K562 (cell line): ENCODE measurements around the gene SMIM36. TPM values are rescaled to one million over a fixed set of nuclear protein-coding genes. Genes with fewer than 3 reads are reported as not detected.
A peak's percentile ranks its signal among the peaks of the same experiment; 100 is the strongest.

ENCODE experiments used
- C11orf30 ChIP-seq: fragments of 450-650 bp; IDR thresholded peaks from 2 replicates; pipeline ENCODE4 v1.6.1; 2016; ENCODE audit warnings: low read depth, mild to moderate bottlenecking
- CREB1 ChIP-seq, 2 experiments: sonication (generic) in 1 of 2; formaldehyde crosslinking in 1 of 2; IDR thresholded peaks; 2 replicates each; pipeline versions ENCODE4 v1.6.1 to v1.8.0; 2012 to 2022; ENCODE audit warnings: inconsistent platforms in 1 of 2, mild to moderate bottlenecking in 1 of 2, missing genetic modification reagents in 1 of 2, moderate library complexity in 1 of 2
- HDAC2 ChIP-seq: fragments of 450-650 bp; IDR thresholded peaks from 2 replicates; pipeline ENCODE4 v1.6.1; 2016; ENCODE audit warnings: mild to moderate bottlenecking
- MEIS2 ChIP-seq: fragments of 450-650 bp; IDR thresholded peaks from 2 replicates; pipeline ENCODE4 v1.6.1; 2014; ENCODE audit warnings: mild to moderate bottlenecking; ENCODE audit not compliant: partially characterized antibody
- POLR2AphosphoS2 ChIP-seq: IDR thresholded peaks from 2 replicates; pipeline ENCODE4 v1.6.1; 2012; ENCODE audit warnings: low read length, improper control_type of control experiment
- PTBP1 ChIP-seq: fragments of 200-400 bp; formaldehyde crosslinking; IDR thresholded peaks from 2 replicates; pipeline ENCODE4 v1.6.1; 2017; ENCODE audit warnings: low read depth, low read length
- SP1 ChIP-seq: sonication (generic); formaldehyde crosslinking; IDR thresholded peaks from 2 replicates; pipeline ENCODE4 v1.8.1; 2022; ENCODE audit warnings: mild to moderate bottlenecking, missing genetic modification reagents
- SRSF3 ChIP-seq: fragments of 200-400 bp; formaldehyde crosslinking; IDR thresholded peaks from 2 replicates; pipeline ENCODE4 v1.6.1; 2016; ENCODE audit warnings: mild to moderate bottlenecking, low read length, moderate library complexity; ENCODE audit not compliant: insufficient read depth
- TBP ChIP-seq: optimal IDR thresholded peaks from 2 replicates; pipeline ENCODE3; 2011; ENCODE audit warnings: low read depth, low read length, improper control_type of control experiment
- YY1 ChIP-seq, 3 experiments: IDR thresholded peaks; 2 replicates each; pipeline ENCODE4 v1.6.1; 2011; ENCODE audit warnings: low read length in 2 of 3, mild to moderate bottlenecking in 2 of 3, moderate library complexity in 2 of 3, borderline replicate concordance in 1 of 3, control low read depth in 1 of 3, low read depth in 1 of 3; ENCODE audit not compliant: insufficient read depth in 3 of 3, insufficient replicate concordance in 2 of 3, control insufficient read depth in 1 of 3, insufficient read length in 1 of 3; ENCODE audit errors: extremely low read depth in 1 of 3
- ZNF133 ChIP-seq: fragments of 250-450 bp; sonication (Bioruptor Pico); IDR thresholded peaks from 2 replicates; pipeline ENCODE4 v1.4.0; 2020; ENCODE audit warnings: mild to moderate bottlenecking
- ZNF224 ChIP-seq: sonication (generic); formaldehyde crosslinking; IDR thresholded peaks from 2 replicates; pipeline ENCODE4 v1.8.0; 2022; ENCODE audit warnings: mild to moderate bottlenecking, missing genetic modification reagents
- ZNF311 ChIP-seq: fragments of 250-450 bp; sonication (Bioruptor Pico); IDR thresholded peaks from 2 replicates; pipeline ENCODE4 v1.4.0; 2020; ENCODE audit warnings: mild to moderate bottlenecking, moderate library complexity
- polyA plus RNA-seq, 8 experiments: library from polyadenylated mRNA; depleted of rRNA in 4 of 8; stranded (reverse) in 5 of 8; unstranded in 3 of 8; fragments of >200 nt; fragmentation: Nextera tagmentation in 2 of 8; fragmentation: Illumina TruSeq in 1 of 8; extraction: Ambion mirVana in 2 of 8; extraction: Trizol in 1 of 8; gene quantifications; 2 replicates each; pipeline versions ENCODE4 v1.2.1 to v1.2.3, GENCODE V29; 2011 to 2014; ENCODE audit warnings: inconsistent platforms in 1 of 8, missing spikeins in 1 of 8
- total RNA-seq, 7 experiments: library from RNA; depleted of rRNA in 6 of 7; stranded (reverse); fragments of >200 nt in 6 of 7; fragmentation: Illumina TruSeq in 2 of 7; extraction: Trizol in 2 of 7; gene quantifications; 2 replicates each; pipeline versions ENCODE4 v1.2.1 to v1.2.3, GENCODE V29; 2011 to 2021; ENCODE audit warnings: low replicate concordance in 1 of 7
- TF ChIP-seq, protein P1 (sequence below): fragments of 450-650 bp; IDR thresholded peaks from 2 replicates; pipeline ENCODE4 v1.7.1; 2018; ENCODE audit warnings: mild to moderate bottlenecking, low read depth; ENCODE audit not compliant: partially characterized antibody
- TF ChIP-seq, protein P2 (sequence below): fragments of 250-450 bp; sonication (Bioruptor Pico); IDR thresholded peaks from 2 replicates; pipeline ENCODE4 v1.8.0; 2022; ENCODE audit warnings: inconsistent platforms, mild to moderate bottlenecking, moderate library complexity, borderline replicate concordance
- TF ChIP-seq, protein P3 (sequence below), 2 experiments: fragments of 200-800 bp in 1 of 2; sonication (Bioruptor generic) in 1 of 2; sonication (generic) in 1 of 2; formaldehyde crosslinking in 1 of 2; IDR thresholded peaks in 1 of 2; conservative IDR thresholded peaks in 1 of 2; 2 replicates each; pipeline versions ENCODE4 v1.5.0 to v1.6.1; 2016 to 2020; ENCODE audit warnings: missing compliant biosample characterization in 1 of 2, missing genetic modification characterization in 1 of 2, missing genetic modification reagents in 1 of 2
- TF ChIP-seq, protein P4 (sequence below): sonication (generic); formaldehyde crosslinking; IDR thresholded peaks from 2 replicates; pipeline ENCODE4 v1.8.0; 2022; ENCODE audit warnings: mild to moderate bottlenecking, missing genetic modification reagents
- TF ChIP-seq, protein P5 (sequence below): sonication (generic); formaldehyde crosslinking; IDR thresholded peaks from 2 replicates; pipeline ENCODE4 v1.5.0; 2020; ENCODE audit warnings: missing genetic modification reagents
- TF ChIP-seq, protein P6 (sequence below): fragments of 250-450 bp; sonication (Bioruptor Pico); IDR thresholded peaks from 2 replicates; pipeline ENCODE4 v1.4.0; 2020

SMIM36 gene
- total and polyA plus RNA-seq, 9 of the 15 experiments (the other 6 are each of a cell fraction or from before 2014, with no cell fraction given) = not detected

DNA sequence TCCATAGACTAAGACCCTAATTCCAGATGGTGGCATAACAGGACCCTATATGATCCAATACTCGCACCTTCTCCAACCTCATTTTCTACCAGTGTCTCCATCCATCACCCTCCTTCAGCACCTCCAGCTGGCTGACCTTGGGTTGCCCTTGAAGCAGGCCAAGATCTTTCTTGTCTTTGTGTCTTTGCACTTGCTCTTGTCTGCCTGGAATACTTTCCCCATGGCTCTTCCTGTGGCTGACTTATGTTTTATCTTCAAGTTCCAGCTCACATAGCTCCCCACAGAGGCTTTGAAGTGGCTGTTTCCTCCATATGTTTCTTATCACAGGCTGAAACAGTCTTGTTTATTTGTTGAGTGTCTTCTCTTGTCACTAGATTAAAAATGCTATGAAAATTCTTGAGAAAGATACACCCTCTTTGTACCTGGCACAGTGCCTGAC is 60.0 kb downstream of the SMIM36 start (continued):
- TF ChIP-seq, protein P1, sequence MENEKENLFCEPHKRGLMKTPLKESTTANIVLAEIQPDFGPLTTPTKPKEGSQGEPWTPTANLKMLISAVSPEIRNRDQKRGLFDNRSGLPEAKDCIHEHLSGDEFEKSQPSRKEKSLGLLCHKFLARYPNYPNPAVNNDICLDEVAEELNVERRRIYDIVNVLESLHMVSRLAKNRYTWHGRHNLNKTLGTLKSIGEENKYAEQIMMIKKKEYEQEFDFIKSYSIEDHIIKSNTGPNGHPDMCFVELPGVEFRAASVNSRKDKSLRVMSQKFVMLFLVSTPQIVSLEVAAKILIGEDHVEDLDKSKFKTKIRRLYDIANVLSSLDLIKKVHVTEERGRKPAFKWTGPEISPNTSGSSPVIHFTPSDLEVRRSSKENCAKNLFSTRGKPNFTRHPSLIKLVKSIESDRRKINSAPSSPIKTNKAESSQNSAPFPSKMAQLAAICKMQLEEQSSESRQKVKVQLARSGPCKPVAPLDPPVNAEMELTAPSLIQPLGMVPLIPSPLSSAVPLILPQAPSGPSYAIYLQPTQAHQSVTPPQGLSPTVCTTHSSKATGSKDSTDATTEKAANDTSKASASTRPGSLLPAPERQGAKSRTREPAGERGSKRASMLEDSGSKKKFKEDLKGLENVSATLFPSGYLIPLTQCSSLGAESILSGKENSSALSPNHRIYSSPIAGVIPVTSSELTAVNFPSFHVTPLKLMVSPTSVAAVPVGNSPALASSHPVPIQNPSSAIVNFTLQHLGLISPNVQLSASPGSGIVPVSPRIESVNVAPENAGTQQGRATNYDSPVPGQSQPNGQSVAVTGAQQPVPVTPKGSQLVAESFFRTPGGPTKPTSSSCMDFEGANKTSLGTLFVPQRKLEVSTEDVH = peak; percentile 41
- TF ChIP-seq ZNF311 (CRISPR knock-in tag) = peak; percentile 30; the same call in 1 of the 2 replicates
- TF ChIP-seq, protein P2, sequence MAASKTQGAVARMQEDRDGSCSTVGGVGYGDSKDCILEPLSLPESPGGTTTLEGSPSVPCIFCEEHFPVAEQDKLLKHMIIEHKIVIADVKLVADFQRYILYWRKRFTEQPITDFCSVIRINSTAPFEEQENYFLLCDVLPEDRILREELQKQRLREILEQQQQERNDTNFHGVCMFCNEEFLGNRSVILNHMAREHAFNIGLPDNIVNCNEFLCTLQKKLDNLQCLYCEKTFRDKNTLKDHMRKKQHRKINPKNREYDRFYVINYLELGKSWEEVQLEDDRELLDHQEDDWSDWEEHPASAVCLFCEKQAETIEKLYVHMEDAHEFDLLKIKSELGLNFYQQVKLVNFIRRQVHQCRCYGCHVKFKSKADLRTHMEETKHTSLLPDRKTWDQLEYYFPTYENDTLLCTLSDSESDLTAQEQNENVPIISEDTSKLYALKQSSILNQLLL (CRISPR knock-in tag) = no peak
- no peak for TF ChIP-seq SP1
- TF ChIP-seq, protein P3, sequence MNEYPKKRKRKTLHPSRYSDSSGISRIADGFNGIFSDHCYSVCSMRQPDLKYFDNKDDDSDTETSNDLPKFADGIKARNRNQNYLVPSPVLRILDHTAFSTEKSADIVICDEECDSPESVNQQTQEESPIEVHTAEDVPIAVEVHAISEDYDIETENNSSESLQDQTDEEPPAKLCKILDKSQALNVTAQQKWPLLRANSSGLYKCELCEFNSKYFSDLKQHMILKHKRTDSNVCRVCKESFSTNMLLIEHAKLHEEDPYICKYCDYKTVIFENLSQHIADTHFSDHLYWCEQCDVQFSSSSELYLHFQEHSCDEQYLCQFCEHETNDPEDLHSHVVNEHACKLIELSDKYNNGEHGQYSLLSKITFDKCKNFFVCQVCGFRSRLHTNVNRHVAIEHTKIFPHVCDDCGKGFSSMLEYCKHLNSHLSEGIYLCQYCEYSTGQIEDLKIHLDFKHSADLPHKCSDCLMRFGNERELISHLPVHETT (CRISPR knock-in tag; conservative IDR thresholded peaks at IDR 0.05 in 1 of 2, IDR thresholded peaks at IDR 0.05 in 1 of 2) = peak in 1 of 2 experiments; percentile 77; a peak in 2 of 4 replicates
- TF ChIP-seq, protein P4, sequence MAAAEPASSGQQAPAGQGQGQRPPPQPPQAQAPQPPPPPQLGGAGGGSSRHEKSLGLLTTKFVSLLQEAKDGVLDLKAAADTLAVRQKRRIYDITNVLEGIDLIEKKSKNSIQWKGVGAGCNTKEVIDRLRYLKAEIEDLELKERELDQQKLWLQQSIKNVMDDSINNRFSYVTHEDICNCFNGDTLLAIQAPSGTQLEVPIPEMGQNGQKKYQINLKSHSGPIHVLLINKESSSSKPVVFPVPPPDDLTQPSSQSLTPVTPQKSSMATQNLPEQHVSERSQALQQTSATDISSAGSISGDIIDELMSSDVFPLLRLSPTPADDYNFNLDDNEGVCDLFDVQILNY = no peak
- TF ChIP-seq CREB1 (IDR thresholded peaks at IDR 0.05) = peak; percentile 53; the same call in 1 of the 2 replicates
- TF ChIP-seq CREB1 (CRISPR knock-in tag; IDR thresholded peaks at IDR 0.05) = no peak
- TF ChIP-seq, protein P5, sequence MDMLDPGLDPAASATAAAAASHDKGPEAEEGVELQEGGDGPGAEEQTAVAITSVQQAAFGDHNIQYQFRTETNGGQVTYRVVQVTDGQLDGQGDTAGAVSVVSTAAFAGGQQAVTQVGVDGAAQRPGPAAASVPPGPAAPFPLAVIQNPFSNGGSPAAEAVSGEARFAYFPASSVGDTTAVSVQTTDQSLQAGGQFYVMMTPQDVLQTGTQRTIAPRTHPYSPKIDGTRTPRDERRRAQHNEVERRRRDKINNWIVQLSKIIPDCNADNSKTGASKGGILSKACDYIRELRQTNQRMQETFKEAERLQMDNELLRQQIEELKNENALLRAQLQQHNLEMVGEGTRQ (CRISPR knock-in tag) = no peak
- TF ChIP-seq HDAC2 = peak; percentile 75
- no peak for TF ChIP-seq ZNF224
- TF ChIP-seq POLR2AphosphoS2 = no peak
- TF ChIP-seq, protein P6, sequence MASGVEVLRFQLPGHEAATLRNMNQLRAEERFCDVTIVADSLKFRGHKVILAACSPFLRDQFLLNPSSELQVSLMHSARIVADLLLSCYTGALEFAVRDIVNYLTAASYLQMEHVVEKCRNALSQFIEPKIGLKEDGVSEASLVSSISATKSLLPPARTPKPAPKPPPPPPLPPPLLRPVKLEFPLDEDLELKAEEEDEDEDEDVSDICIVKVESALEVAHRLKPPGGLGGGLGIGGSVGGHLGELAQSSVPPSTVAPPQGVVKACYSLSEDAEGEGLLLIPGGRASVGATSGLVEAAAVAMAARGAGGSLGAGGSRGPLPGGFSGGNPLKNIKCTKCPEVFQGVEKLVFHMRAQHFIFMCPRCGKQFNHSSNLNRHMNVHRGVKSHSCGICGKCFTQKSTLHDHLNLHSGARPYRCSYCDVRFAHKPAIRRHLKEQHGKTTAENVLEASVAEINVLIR (CRISPR knock-in tag) = no peak
- no peak for TF ChIP-seq YY1 (IDR thresholded peaks at IDR 0.05; ENCODE audit: borderline replicate concordance in 1 of 3, control insufficient read depth in 1 of 3, extremely low read depth in 1 of 3, insufficient read depth in 3 of 3, insufficient read length in 1 of 3, insufficient replicate concordance in 2 of 3, low read depth in 1 of 3, low read length in 2 of 3)
- TF ChIP-seq MEIS2 = peak; percentile 89
- no peak for TF ChIP-seq PTBP1
- no peak for TF ChIP-seq ZNF133 (CRISPR knock-in tag)
- no peak for TF ChIP-seq C11orf30
- no peak for TF ChIP-seq SRSF3
- no peak for TF ChIP-seq TBP
